Heart left ventricle (tissue), 13 donors: Measurements from ENCODE around the gene TMEM43.

Experiments
- CTCF ChIP-seq, 12 donors: fragments of 200-600 bp; sonication (generic) in 4 of 12; IDR thresholded peaks; one replicate each; pipeline versions ENCODE4 v1.5.0 to v1.8.0; 2018 to 2022; ENCODE audit warnings: antibody characterized with exemption in 12 of 12, mild to moderate bottlenecking in 5 of 12
- POLR2A ChIP-seq, 2 donors: fragments of 450-650 bp; IDR thresholded peaks; one replicate each; pipeline ENCODE4 v1.6.1; 2017; ENCODE audit warnings: antibody characterized with exemption in 2 of 2, mild to moderate bottlenecking in 2 of 2, moderate library complexity in 2 of 2
- donor health status: ischemic (EF 13 %, LVEDD 7.1; RV severe dilation, severe dysfunction).
- donor health status: DM: no; HTN: yes; CAD: no.
- donor health status: DM: no; HTN: no; CAD: no.
- donor health status: ischemic (EF 25% LVEDD 6.9; RV normal size, moderate dysfunction).
- donor health status: ischemic (EF 25% LVEDD 5.7; RV mildly dilated, moderate dysfunction).
- donor health status: ischemic (EF 35%, LVEDD 5.7; RV mildly dilated, moderate dysfunction).
- donor health status: nonischemic (EF 11% LVEDD 7.7; RV severe dilation, severe dysfunction).
- donor health status: DM: yes; HTN: yes; CAD: no.
- donor health status: PGD.
- donor health status: ischemic (EF 29% LVEDD 5.4; RV normal size, mild dysfunction).
- donor health status: nonischemic (EF 23%, LVEDD 6.1; RV moderate dilation, normal function).

DNA sequence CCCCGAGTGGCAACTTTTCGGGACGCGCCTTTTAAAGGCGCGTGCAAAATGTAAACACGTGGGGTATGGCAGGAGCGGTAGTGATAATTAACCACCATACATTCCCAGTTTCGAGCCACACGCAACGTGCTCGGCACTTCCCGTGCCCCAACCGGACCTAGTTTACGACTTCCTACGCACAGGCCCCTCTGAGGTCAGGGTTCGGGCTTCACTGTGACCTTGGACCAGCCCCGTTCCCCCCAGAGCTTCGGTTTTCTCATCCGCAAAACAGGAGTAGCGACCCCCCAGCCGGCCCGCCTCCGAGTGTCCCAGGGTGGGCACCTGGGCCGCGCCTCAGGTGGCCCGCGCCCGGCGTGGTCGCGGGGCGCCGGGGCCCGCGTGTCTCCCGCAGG lies 633 bp upstream of the TMEM43 start:
- TF ChIP-seq CTCF (IDR thresholded peaks at IDR 0.05) (no peak), POLR2A (IDR thresholded peaks at IDR 0.05) (no peak)
